Measurements from ENCODE around the gene RAB3C. TPM values are rescaled to one million over a fixed set of nuclear protein-coding genes. Genes with fewer than 3 reads are reported as not detected.

The RAB3C gene
- total RNA-seq, 1 donor from 2014 or later, result not detected

GRCh38 chr5:58857609-58858008 lies 274.7 kb downstream of the RAB3C start:
- Mint-ChIP-seq H3K4me3 (ENCODE audit: unreplicated experiment) (no peak overlapping the region), H3K27ac (ENCODE audit: unreplicated experiment) (no peak overlapping the region), H3K9me3 (ENCODE audit: low read depth) (no peaks in the 10 kb centered on the region), H3K27me3 (ENCODE audit: low read depth) (peaks cover 12% of the 10 kb centered on the region), H3K36me3 (ENCODE audit: low read depth) (no peaks in the 10 kb centered on the region), H3K4me1 (ENCODE audit: low read depth) (no peaks in the 10 kb centered on the region)
- TF ChIP-seq CTCF (IDR thresholded peaks at IDR 0.05), result no peak
- no peak for DNase-seq (ENCODE audit: low spot score)

GRCh38 chr5:58860680-58861079 lies 277.8 kb downstream of the RAB3C start:
- Mint-ChIP-seq H3K4me1 (ENCODE audit: low read depth) (no peaks in the 10 kb centered on the region), H3K27ac (ENCODE audit: unreplicated experiment) (no peak overlapping the region), H3K9me3 (ENCODE audit: low read depth) (no peaks in the 10 kb centered on the region), H3K4me3 (ENCODE audit: unreplicated experiment) (no peak overlapping the region), H3K36me3 (ENCODE audit: low read depth) (no peaks in the 10 kb centered on the region), H3K27me3 (ENCODE audit: low read depth) (peaks cover 13% of the 10 kb centered on the region)
- no peak for DNase-seq (ENCODE audit: low spot score)
- no peak for TF ChIP-seq CTCF (IDR thresholded peaks at IDR 0.05)

- no peak overlapping the region for H3K4me3 Mint-ChIP-seq (ENCODE audit: unreplicated experiment)
- no peaks in the 10 kb centered on the region for H3K9me3 Mint-ChIP-seq (ENCODE audit: low read depth)
- no peak overlapping the region for H3K27ac Mint-ChIP-seq (ENCODE audit: unreplicated experiment)
- no peaks in the 10 kb centered on the region for H3K36me3 Mint-ChIP-seq (ENCODE audit: low read depth)
- no peak for DNase-seq (ENCODE audit: low spot score)
- no peak for TF ChIP-seq CTCF (IDR thresholded peaks at IDR 0.05)
- no peaks in the 10 kb centered on the region for H3K4me1 Mint-ChIP-seq (ENCODE audit: low read depth)
- H3K27me3 Mint-ChIP-seq (ENCODE audit: low read depth), result peaks cover 34% of the 10 kb centered on the region
Measured at GRCh38 chr5:58868931-58869330, 286.1 kb downstream of the RAB3C start.

GRCh38 chr5:58871648-58872242 lies 288.9 kb downstream of the RAB3C start:
- peak; percentile 89 for TF ChIP-seq CTCF (IDR thresholded peaks at IDR 0.05)
- H3K4me3 Mint-ChIP-seq (ENCODE audit: unreplicated experiment), result no peak overlapping the region

GRCh38 chr5:58872670-58873273 lies 289.9 kb downstream of the RAB3C start:
- H3K4me3 Mint-ChIP-seq (ENCODE audit: unreplicated experiment), result no peak overlapping the region
- no peak for DNase-seq (ENCODE audit: low spot score)
- H3K4me1 Mint-ChIP-seq (ENCODE audit: low read depth), result no peaks in the 10 kb centered on the region
- no peak overlapping the region for H3K27ac Mint-ChIP-seq (ENCODE audit: unreplicated experiment)
- TF ChIP-seq CTCF (IDR thresholded peaks at IDR 0.05), result no peak
- peaks cover 34% of the 10 kb centered on the region for H3K27me3 Mint-ChIP-seq (ENCODE audit: low read depth)
- no peaks in the 10 kb centered on the region for H3K36me3 Mint-ChIP-seq (ENCODE audit: low read depth)
- H3K9me3 Mint-ChIP-seq (ENCODE audit: low read depth), result no peaks in the 10 kb centered on the region

More at GRCh38 chr5:58871648-58872242, 288.9 kb downstream of the RAB3C start:
- no peaks in the 10 kb centered on the region for H3K36me3 Mint-ChIP-seq (ENCODE audit: low read depth)
- no peaks in the 10 kb centered on the region for H3K4me1 Mint-ChIP-seq (ENCODE audit: low read depth)
- no peak for DNase-seq (ENCODE audit: low spot score)
- H3K27me3 Mint-ChIP-seq (ENCODE audit: low read depth), result peaks cover 35% of the 10 kb centered on the region
- H3K9me3 Mint-ChIP-seq (ENCODE audit: low read depth), result no peaks in the 10 kb centered on the region
- no peak overlapping the region for H3K27ac Mint-ChIP-seq (ENCODE audit: unreplicated experiment)

Measured in chondrocyte (in vitro differentiated cells).